GM21723 (cell line): ENCODE measurements around the gene PTPN4.
"Not testable (repeated sequence)": the region's sequence is repeated elsewhere in the genome, so short reads cannot be mapped to it uniquely, and the experiment has no call there.

ENCODE experiments used
- ATAC-seq: cut with Tn5 transposase; IDR thresholded peaks from one replicate; pipeline ENCODE4 v1.9.1; 2021; ENCODE audit warnings: mild to moderate bottlenecking, moderate library complexity; ENCODE audit not compliant: unreplicated experiment

PTPN4 gene

DNA sequence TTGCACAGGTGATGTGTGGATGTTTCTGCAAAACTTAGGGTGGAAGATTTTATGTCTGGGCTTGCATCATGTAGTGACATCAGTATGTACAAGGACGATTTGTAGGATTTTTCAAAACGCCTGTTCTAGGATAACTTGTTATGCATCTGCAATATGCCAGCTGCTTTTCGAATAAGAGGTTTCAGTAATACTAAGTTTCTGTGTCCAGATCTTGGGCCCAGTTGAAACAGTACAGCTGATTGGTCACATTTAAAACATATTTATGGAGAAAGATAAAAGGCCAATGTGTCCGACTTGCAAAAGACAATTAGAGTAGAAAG lies 1.2 kb downstream of the PTPN4 start:
- no peak for ATAC-seq

GRCh38 chr2:119764832-119765231 lies 5.1 kb downstream of the PTPN4 start:
- ATAC-seq = no peak

DNA sequence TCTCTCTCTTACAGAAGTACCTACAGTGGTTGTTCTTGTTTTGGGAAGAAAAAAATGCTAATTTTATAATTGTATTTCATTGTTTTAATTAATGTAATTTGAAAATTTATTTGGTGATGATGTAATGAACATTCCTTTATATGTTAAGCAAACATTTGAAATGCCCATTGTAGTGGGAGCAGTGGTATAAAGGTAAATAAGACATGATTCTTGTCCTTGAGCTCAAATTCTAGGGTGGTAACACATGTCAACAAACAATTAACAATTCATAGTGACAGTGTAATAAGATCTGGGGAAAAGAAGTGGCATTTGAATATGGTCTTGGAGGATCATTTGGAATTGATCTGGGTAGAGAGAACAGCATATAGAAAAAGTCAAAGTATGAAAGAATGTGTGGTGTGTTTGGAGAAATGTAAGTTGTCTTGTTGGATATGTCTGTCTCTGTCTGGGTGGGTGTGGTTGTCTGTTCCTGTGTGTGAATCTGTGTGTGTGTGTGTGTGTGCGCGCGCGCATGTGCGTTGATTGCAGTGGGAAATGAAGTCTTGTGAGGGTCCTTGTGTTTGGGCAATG lies 5.8 kb downstream of the PTPN4 start:
- ATAC-seq = no peak

GRCh38 chr2:119766944-119767343 lies 7.2 kb downstream of the PTPN4 start:
- ATAC-seq = no peak

GRCh38 chr2:119768742-119769141 lies 9.0 kb downstream of the PTPN4 start:
- ATAC-seq = no peak

- no peak for ATAC-seq
Measured at GRCh38 chr2:119769645-119770044, 9.9 kb downstream of the PTPN4 start.

DNA sequence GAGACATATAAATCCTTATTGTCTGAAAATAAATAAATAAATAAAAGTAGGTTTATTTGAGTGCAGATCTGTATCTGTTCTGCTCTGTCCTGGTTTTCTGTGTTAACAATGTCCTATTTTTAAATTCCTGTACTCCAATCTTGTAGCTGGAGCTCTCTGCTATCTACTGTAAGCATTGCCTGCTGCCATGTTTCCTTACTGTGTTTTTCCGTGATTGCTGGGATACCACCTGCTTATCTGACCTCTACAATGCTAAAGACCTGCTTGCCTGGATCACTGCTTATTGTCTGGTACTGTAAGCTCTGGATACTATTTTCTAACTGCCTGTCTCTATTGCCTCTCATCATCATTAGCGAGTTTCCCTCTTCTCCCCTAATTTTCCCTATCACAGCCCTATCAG lies 11.6 kb downstream of the PTPN4 start:
- no peak for ATAC-seq

- ATAC-seq = no peak
Measured at GRCh38 chr2:119772128-119772527, 12.4 kb downstream of the PTPN4 start.

- no peak for ATAC-seq
Measured at GRCh38 chr2:119772767-119773166, 13.0 kb downstream of the PTPN4 start.

- ATAC-seq = no peak
Measured at GRCh38 chr2:119774026-119774425, 14.3 kb downstream of the PTPN4 start.

DNA sequence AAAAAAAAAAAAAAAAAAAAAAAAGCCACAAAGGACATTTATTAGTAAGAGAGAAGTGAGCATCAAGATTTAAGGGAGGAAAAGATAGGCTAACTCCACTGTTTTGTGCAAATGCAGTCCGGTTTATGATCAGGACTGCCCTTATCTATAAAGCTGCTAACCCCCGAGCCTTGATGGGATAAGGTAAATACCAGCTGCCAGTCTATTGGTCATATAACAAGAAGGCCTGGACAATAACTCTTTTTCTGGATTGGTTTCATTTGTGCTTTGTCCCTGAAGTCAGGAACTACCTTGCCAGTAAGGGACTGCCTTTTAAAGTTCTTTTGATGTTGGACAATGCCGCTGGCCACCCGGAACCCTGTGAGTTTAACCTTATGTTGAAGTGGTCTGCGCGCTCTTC lies 15.4 kb downstream of the PTPN4 start:
- no peak for ATAC-seq

DNA sequence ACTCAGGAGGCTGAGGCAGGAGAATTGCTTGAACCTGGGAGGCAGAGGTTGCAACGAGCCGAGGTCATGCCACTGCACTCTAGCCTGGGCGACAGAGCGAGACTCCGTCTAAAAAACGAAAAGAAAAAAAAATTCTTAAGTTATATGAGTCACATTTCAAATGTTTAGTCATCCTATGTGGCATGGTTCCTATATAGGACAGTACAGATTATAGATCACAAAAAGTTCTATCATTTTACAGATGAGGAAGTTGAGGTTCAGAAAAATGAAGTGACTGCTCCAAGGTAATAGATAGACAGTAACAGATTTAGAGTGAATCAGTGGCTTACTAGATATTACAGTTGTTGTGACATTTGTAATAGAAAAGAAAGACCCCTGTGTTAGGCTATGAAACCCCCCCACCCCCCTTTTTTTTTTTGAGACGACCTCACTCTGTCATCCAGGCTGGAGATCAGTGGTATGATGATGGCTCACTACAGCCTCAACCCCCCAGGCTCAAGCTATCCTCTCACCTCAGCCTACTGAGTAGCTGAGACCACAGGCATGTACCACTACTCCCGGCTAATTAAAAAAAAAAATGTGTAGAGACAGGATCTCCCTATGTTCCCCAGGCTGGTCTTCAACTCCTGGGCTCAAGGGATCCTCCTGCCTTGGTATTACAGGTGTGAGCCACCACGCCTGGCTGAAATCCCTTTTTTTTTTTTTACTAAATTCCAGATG lies 22.7 kb downstream of the PTPN4 start:
- peak; percentile 68 for ATAC-seq

DNA sequence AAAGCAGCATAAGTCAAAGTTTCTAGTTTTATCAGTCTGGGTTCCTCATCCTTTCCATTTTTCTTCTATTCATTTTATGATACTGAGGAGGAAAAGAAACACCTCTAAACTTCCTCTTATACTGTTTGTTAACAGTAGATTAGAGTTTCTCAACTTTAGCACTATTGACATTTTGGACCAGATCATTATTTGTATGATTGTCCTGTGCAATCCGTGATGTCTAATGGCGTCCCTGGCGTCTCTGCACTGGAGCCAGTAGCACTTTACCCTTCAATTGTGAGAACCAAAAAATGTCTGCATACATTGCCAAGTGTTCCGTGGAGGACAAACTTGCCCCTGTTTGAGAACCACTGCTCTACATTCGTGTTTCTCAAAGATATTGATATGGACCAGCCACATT lies 25.2 kb downstream of the PTPN4 start:
- ATAC-seq = no peak

- ATAC-seq = no peak
Measured at GRCh38 chr2:119786295-119786694, 26.6 kb downstream of the PTPN4 start.

- no peak for ATAC-seq
Measured at GRCh38 chr2:119788752-119789151, 29.0 kb downstream of the PTPN4 start.

DNA sequence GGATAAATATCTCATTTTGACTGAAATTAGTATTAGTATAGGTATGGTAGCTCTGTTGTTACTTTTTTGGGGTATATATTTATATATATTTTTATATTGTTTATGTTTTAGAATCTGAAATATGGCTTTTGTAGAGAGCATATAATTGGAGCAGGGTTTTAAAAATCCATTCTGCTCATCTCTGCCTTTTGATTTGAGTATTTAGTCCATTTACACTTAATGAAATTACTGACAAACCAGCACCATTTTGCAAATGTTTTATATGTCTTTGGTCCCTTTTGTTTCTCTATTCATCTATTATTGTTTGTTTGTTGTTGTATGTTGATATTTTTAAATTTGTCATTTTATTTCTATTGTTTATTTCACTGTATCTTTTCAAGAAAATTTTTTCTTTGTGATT lies 30.7 kb downstream of the PTPN4 start:
- ATAC-seq = no peak

- no peak for ATAC-seq
Measured at GRCh38 chr2:119792907-119793312, 33.2 kb downstream of the PTPN4 start.

DNA sequence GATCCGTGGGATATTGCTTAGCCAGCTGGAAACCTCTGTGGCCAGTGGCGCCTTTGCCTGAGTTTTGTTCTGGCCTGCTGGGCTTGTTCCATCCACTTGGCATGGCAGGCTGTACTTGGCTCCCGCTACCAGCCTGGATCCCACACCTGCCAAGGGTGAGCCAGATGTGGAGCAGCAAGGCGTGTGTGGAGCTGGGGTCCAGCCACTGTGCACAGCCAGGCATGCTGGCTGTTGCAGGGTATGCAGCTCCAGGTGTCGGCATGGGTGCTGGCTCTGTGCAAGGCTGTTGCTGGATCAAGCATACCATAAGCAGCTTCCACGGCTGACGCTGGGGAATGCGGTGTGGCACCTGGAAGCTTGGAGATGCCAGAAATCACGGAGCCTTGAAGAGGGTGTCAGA lies 34.5 kb downstream of the PTPN4 start:
- ATAC-seq = no peak

DNA sequence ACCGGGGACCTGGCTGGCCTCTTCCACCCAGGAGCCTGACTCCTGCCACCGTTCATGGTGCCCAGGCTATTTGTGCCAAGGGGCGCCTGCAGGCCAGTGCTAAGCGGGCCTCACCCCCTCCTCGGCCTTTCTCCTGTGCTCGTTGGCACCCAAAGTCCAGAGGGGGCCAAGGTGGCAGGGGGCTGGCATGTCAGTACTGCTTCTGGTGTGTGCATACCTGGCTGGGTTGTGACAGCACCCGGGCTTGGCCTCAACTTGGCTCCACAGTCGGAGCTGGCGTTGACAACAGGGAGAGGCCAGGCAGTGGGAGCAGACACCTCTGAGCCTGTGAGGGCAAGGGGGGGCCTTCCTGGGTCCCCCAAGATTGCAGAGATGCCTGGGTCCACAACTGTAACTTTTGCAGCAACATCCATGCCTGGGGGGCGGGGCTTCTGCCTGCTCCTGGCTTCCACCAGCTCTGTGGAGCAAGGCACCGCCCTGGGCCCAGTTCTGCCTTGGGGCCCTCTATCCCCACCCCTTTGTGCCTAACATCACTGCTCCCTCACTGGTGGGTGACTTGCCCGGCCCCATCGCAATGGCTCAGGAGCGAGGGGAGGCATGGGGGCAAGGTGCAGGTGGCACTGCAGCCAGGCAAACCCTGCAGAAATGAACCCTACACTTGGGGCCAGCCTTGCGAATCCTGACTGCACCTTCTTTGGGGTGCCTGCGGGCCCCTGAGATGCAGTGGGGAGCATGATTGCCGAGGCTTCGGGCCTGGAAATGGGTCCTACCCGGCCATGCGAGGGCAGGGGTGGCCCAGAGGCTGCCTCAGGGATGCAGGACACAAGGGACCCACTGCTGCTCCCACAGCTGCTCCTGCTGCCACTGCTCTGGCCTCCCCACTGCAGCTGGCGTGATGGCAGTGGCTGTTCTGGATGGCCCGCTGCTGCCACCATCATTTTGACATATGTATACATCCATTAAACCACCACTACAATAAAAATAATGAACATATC lies 35.9 kb downstream of the PTPN4 start:
- ATAC-seq = no peak

GRCh38 chr2:119800376-119800902 lies 40.7 kb downstream of the PTPN4 start:
- no peak for ATAC-seq

DNA sequence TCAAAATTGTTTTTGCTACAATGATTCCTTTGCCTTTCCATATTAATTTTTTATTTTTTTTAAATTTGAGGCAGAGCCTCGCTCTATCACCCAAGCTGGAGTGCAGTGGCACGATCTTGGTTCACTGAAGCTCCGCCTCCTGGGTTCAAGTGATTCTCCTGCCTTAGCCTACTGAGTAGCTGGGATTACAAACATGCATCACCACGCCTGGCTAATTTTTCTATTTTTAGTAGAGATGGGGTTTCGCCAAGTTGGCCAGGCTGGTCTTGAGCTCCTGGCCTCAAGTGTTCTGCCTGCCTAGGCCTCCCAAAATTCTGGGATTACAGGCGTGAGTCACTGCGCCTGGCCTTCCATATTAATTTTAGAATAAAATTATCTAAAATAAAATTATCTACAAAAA lies 41.3 kb downstream of the PTPN4 start:
- no peak for ATAC-seq

DNA sequence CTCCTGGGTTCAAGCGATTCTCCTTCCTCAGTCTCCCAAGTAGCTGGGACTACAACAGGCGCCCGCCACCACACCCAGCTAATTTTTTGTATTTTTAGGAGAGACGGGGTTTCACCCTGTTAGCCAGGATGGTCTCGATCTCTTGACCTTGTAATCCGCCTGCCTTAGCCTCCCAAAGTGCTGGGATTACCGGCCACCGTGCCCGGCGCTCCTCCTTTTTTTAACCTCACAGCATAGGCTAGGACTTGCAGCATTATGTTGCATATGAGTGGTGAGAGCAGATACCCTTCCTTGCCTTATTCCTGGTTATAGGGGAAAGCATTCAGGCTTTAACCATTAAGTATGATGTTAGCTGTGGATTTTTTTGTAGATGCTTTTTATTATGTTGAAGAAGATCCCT lies 42.3 kb downstream of the PTPN4 start:
- not testable (repeated sequence) for ATAC-seq
